AG04449 (cell line): ENCODE results near the gene MAN1A1.
A peak's percentile ranks its signal among the peaks of the same experiment; 100 is the strongest.

Source experiments
- CTCF ChIA-PET: fragments of 350-600 bp; formaldehyde crosslinking; extraction: SDS; loops from one replicate; lab custom pipeline; 2021; ENCODE audit warnings: antibody characterized with exemption; lab: Yijun Ruan, JAX
- POLR2A ChIA-PET: fragments of 400-600, 350-600 bp; formaldehyde crosslinking; extraction: SDS; loops from one replicate; lab custom pipeline; 2020; ENCODE audit warnings: antibody characterized with exemption, inconsistent platforms; lab: Yijun Ruan, JAX
- DNase-seq: peaks from one replicate; pipeline ENCODE4 v3.0.0-alpha.2; 2010; ENCODE audit warnings: low read depth, low spot score
- H3K4me3 ChIP-seq: 2 replicates; pipeline ENCODE4 v1.5.1; 2011; ENCODE audit warnings: low read depth, mild to moderate bottlenecking, control low read depth, low read length
- CTCF ChIP-seq: IDR thresholded peaks from one replicate; pipeline ENCODE4 v1.5.1; 2011; ENCODE audit warnings: mild to moderate bottlenecking, moderate library complexity, low read length, control low read depth, inconsistent platforms; ENCODE audit not compliant: insufficient read depth; ENCODE audit errors: missing control alignments

Gene MAN1A1

GRCh38 chr6:119207971-119208725 is 141.4 kb downstream of the MAN1A1 start:
- DNase-seq: peak; percentile 12
- CTCF ChIA-PET: no interaction called here
- TF ChIP-seq CTCF: no peak
- H3K4me3 ChIP-seq: no peak overlapping the region
- POLR2A ChIA-PET: no interaction called here

GRCh38 chr6:119207327-119207726 is 142.2 kb downstream of the MAN1A1 start:
- TF ChIP-seq CTCF: no peak
- DNase-seq: no peak
- CTCF ChIA-PET: no interaction called here
- H3K4me3 ChIP-seq: no peak overlapping the region
- POLR2A ChIA-PET: no interaction called here

GRCh38 chr6:119205911-119206618 is 143.5 kb downstream of the MAN1A1 start:
- no peak overlapping the region for H3K4me3 ChIP-seq
- ChIA-PET CTCF (no interaction called here), POLR2A (no interaction called here)
- no peak for DNase-seq
- no peak for TF ChIP-seq CTCF

GRCh38 chr6:119204719-119205118 is 144.8 kb downstream of the MAN1A1 start:
- TF ChIP-seq CTCF: no peak
- CTCF ChIA-PET: no interaction called here
- POLR2A ChIA-PET: no interaction called here
- H3K4me3 ChIP-seq: no peak overlapping the region
- no peak for DNase-seq

GRCh38 chr6:119201480-119201879 is 148.1 kb downstream of the MAN1A1 start:
- no peak overlapping the region for H3K4me3 ChIP-seq
- TF ChIP-seq CTCF: no peak
- CTCF ChIA-PET: no interaction called here
- no peak for DNase-seq
- POLR2A ChIA-PET: no interaction called here

- POLR2A ChIA-PET: no interaction called here
- no peak overlapping the region for H3K4me3 ChIP-seq
- CTCF ChIA-PET: no interaction called here
- DNase-seq: no peak
- no peak for TF ChIP-seq CTCF
Observed at GRCh38 chr6:119200512-119201175, 148.9 kb downstream of the MAN1A1 start.
